ENCODE results near the gene SCGB1A1. TPM values are rescaled to one million over a fixed set of nuclear protein-coding genes. Genes with fewer than 3 reads are reported as not detected.

SCGB1A1 gene
- polyA plus RNA-seq, 4 donors, result 4.6 to 11.2 TPM; not detected in 2

DNA sequence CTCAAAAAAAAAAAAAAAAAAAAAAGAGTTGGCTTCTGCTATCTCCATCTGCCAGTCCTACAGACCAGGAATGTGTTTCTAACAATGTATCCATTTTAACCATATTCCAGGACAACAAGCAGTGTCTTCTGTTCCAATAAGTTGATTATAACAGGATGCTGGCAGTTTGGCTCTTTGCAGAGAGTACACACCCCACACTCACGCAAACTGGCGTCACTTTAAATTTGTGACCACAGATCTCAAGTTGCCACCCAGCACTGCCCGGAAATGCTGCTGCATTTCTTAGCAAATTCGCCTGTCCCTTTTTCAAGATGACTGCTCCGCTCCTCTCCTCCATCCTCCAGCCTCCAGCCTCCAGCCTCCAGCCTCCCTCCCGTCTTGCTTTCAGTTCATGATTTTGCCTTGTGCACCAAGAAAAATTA is 44.3 kb downstream of the SCGB1A1 start:
- Histone ChIP-seq H3K4me3 (ENCODE audit: low read depth in 1 of 3, low read length in 3 of 3) (no peak overlapping the region), H3K27me3 (ENCODE audit: control insufficient read depth in 3 of 3, insufficient read depth in 3 of 3, low read length in 3 of 3) (no peaks in the 10 kb centered on the region), H3K27ac (ENCODE audit: low read depth in 1 of 3, low read length in 2 of 3) (no peak overlapping the region), H3K4me1 (ENCODE audit: control insufficient read depth in 3 of 3, insufficient read depth in 2 of 3, low read depth in 1 of 3, low read length in 2 of 3) (peaks cover 0 to 18% (median 4%) of the 10 kb centered on the region in 3 donors), H3K36me3 (ENCODE audit: control insufficient read depth in 3 of 3, insufficient read depth in 2 of 3, low read depth in 1 of 3, low read length in 3 of 3) (no peaks in the 10 kb centered on the region), H3K9me3 (ENCODE audit: control insufficient read depth in 2 of 2, insufficient read depth in 1 of 2, low read depth in 1 of 2, low read length in 1 of 2) (no peaks in the 10 kb centered on the region)
- WGBS, 3 donors, result 72 to 91% (median 78%) methylated on average over 6 of the region's 6 CpGs
- DNase-seq, result no peak
- FAIRE-seq, result no peak

- WGBS, 3 donors, result 20 to 64% (median 29%) methylated on average over 7 of the region's 7 CpGs
- Histone ChIP-seq H3K4me1 (ENCODE audit: control insufficient read depth in 3 of 3, insufficient read depth in 2 of 3, low read depth in 1 of 3, low read length in 2 of 3) (peaks cover 0 to 2% (median 0%) of the 10 kb centered on the region in 3 donors), H3K27ac (ENCODE audit: low read depth in 1 of 3, low read length in 2 of 3) (no peak overlapping the region), H3K9me3 (ENCODE audit: control insufficient read depth in 2 of 2, insufficient read depth in 1 of 2, low read depth in 1 of 2, low read length in 1 of 2) (no peaks in the 10 kb centered on the region), H3K36me3 (ENCODE audit: control insufficient read depth in 3 of 3, insufficient read depth in 2 of 3, low read depth in 1 of 3, low read length in 3 of 3) (no peaks in the 10 kb centered on the region), H3K4me3 (ENCODE audit: low read depth in 1 of 3, low read length in 3 of 3) (no peak overlapping the region), H3K27me3 (ENCODE audit: control insufficient read depth in 3 of 3, insufficient read depth in 3 of 3, low read length in 3 of 3) (no peaks in the 10 kb centered on the region)
- DNase-seq, result no peak
- FAIRE-seq, result no peak
These were observed 45.8 kb downstream of the SCGB1A1 start for GRCh38 chr11:62464655-62465054.

GRCh38 chr11:62466444-62466843 is 47.6 kb downstream of the SCGB1A1 start:
- 77 to 89% (median 86%) methylated on average over 2 of the region's 2 CpGs for WGBS, 3 donors
- DNase-seq, result no peak
- H3K4me1 ChIP-seq (ENCODE audit: control insufficient read depth in 3 of 3, insufficient read depth in 2 of 3, low read depth in 1 of 3, low read length in 2 of 3), result peaks cover 0 to 2% (median 0%) of the 10 kb centered on the region in 3 donors
- H3K4me3 ChIP-seq (ENCODE audit: low read depth in 1 of 3, low read length in 3 of 3), result no peak overlapping the region
- H3K27me3 ChIP-seq (ENCODE audit: control insufficient read depth in 3 of 3, insufficient read depth in 3 of 3, low read length in 3 of 3), result no peaks in the 10 kb centered on the region
- no peaks in the 10 kb centered on the region for H3K36me3 ChIP-seq (ENCODE audit: control insufficient read depth in 3 of 3, insufficient read depth in 2 of 3, low read depth in 1 of 3, low read length in 3 of 3)
- no peak for FAIRE-seq
- H3K9me3 ChIP-seq (ENCODE audit: control insufficient read depth in 2 of 2, insufficient read depth in 1 of 2, low read depth in 1 of 2, low read length in 1 of 2), result no peaks in the 10 kb centered on the region
- no peak overlapping the region for H3K27ac ChIP-seq (ENCODE audit: low read depth in 1 of 3, low read length in 2 of 3)

- Histone ChIP-seq H3K27me3 (ENCODE audit: control insufficient read depth in 3 of 3, insufficient read depth in 3 of 3, low read length in 3 of 3) (no peaks in the 10 kb centered on the region), H3K4me3 (ENCODE audit: low read depth in 1 of 3, low read length in 3 of 3) (no peak overlapping the region), H3K4me1 (ENCODE audit: control insufficient read depth in 3 of 3, insufficient read depth in 2 of 3, low read depth in 1 of 3, low read length in 2 of 3) (peaks cover 0 to 8% (median 0%) of the 10 kb centered on the region in 3 donors), H3K9me3 (ENCODE audit: control insufficient read depth in 2 of 2, insufficient read depth in 1 of 2, low read depth in 1 of 2, low read length in 1 of 2) (no peaks in the 10 kb centered on the region), H3K36me3 (ENCODE audit: control insufficient read depth in 3 of 3, insufficient read depth in 2 of 3, low read depth in 1 of 3, low read length in 3 of 3) (no peaks in the 10 kb centered on the region), H3K27ac (ENCODE audit: low read depth in 1 of 3, low read length in 2 of 3) (no peak overlapping the region)
- no peak for DNase-seq
- 76 to 88% (median 82%) methylated on average over 2 of the region's 2 CpGs for WGBS, 3 donors
- no peak for FAIRE-seq
These were observed 49.7 kb downstream of the SCGB1A1 start for GRCh38 chr11:62468577-62468976.

DNA sequence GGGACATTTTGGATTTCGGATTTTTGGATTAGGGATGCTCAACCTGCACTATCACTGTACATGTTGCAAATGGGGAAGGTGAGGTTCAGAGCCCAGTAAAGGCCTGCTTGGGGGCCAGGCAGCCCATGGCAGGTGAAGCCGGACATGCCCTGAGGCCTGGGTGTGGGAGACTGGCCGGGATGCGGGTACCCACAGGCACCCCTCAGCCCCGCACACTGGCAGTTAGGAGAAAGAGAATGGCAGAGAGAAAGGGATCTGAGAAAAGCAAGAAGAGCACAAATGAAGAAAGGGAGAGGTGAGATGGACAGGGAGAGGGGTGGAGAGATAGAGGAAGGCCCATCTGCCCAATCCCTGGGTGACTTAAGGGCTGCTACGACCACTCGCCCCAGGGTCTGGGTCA is 52.8 kb downstream of the SCGB1A1 start:
- H3K36me3 ChIP-seq (ENCODE audit: control insufficient read depth in 3 of 3, insufficient read depth in 2 of 3, low read depth in 1 of 3, low read length in 3 of 3), result no peaks in the 10 kb centered on the region
- no peak overlapping the region for H3K4me3 ChIP-seq (ENCODE audit: low read depth in 1 of 3, low read length in 3 of 3)
- no peak for DNase-seq
- no peak for FAIRE-seq
- H3K4me1 ChIP-seq (ENCODE audit: control insufficient read depth in 3 of 3, insufficient read depth in 2 of 3, low read depth in 1 of 3, low read length in 2 of 3), result peaks cover 0 to 8% (median 0%) of the 10 kb centered on the region in 3 donors
- H3K27me3 ChIP-seq (ENCODE audit: control insufficient read depth in 3 of 3, insufficient read depth in 3 of 3, low read length in 3 of 3), result no peaks in the 10 kb centered on the region
- WGBS, 3 donors, result 95 to 97% (median 96%) methylated on average over 7 of the region's 7 CpGs
- no peak overlapping the region for H3K27ac ChIP-seq (ENCODE audit: low read depth in 1 of 3, low read length in 2 of 3)
- no peaks in the 10 kb centered on the region for H3K9me3 ChIP-seq (ENCODE audit: control insufficient read depth in 2 of 2, insufficient read depth in 1 of 2, low read depth in 1 of 2, low read length in 1 of 2)

GRCh38 chr11:62472063-62472884 is 53.4 kb downstream of the SCGB1A1 start:
- Histone ChIP-seq H3K9me3 (ENCODE audit: control insufficient read depth in 2 of 2, insufficient read depth in 1 of 2, low read depth in 1 of 2, low read length in 1 of 2) (no peaks in the 10 kb centered on the region), H3K27me3 (ENCODE audit: control insufficient read depth in 3 of 3, insufficient read depth in 3 of 3, low read length in 3 of 3) (no peaks in the 10 kb centered on the region), H3K4me3 (ENCODE audit: low read depth in 1 of 3, low read length in 3 of 3) (no peak overlapping the region), H3K4me1 (ENCODE audit: control insufficient read depth in 3 of 3, insufficient read depth in 2 of 3, low read depth in 1 of 3, low read length in 2 of 3) (peaks cover 0 to 8% (median 0%) of the 10 kb centered on the region in 3 donors), H3K27ac (ENCODE audit: low read depth in 1 of 3, low read length in 2 of 3) (peak overlapping the region in 1 of 3 donors; percentile 39), H3K36me3 (ENCODE audit: control insufficient read depth in 3 of 3, insufficient read depth in 2 of 3, low read depth in 1 of 3, low read length in 3 of 3) (no peaks in the 10 kb centered on the region)
- FAIRE-seq (no peak), DNase-seq (peak in 1 of 2 donors; percentile 29)
- 62 to 80% (median 68%) methylated on average over 9 of the region's 9 CpGs for WGBS, 3 donors

Other genes with a start within 250 kb of the SCGB1A1 start
- gene SCGB1D1, start 228.8 kb upstream of the SCGB1A1 start, polyA plus RNA-seq, result not detected
- under 1 TPM in 1 of 4 donors, not detected in 3; 0.28 TPM for gene SCGB2A1, start 210.4 kb upstream of the SCGB1A1 start, polyA plus RNA-seq
- gene SCGB1D2, start 176.8 kb upstream of the SCGB1A1 start, polyA plus RNA-seq, result 1 to 10 TPM in 1 of 4 donors, not detected in 3; 4.0 TPM
- not detected for gene SCGB2A2, start 148.9 kb upstream of the SCGB1A1 start, polyA plus RNA-seq
- gene SCGB1D4, start 120.0 kb upstream of the SCGB1A1 start, polyA plus RNA-seq, result not detected
- gene ASRGL1, start 81.6 kb upstream of the SCGB1A1 start, polyA plus RNA-seq, result 10 to 100 TPM in 1 of 4 donors, 1 to 10 TPM in 3; 3.6 to 19.4 (median 5.5) TPM
- 100 to 1,000 TPM in 1 of 4 donors, 10 to 100 TPM in 3; 72.1 to 110 (median 86.8) TPM for gene AHNAK, start 127.8 kb downstream of the SCGB1A1 start, polyA plus RNA-seq
- 1,000 to 10,000 TPM; 1,124 to 2,500 (median 2,087) TPM for gene EEF1G, start 154.9 kb downstream of the SCGB1A1 start, polyA plus RNA-seq
- gene TUT1, start 172.5 kb downstream of the SCGB1A1 start, polyA plus RNA-seq, result 10 to 100 TPM in 3 of 4 donors, 1 to 10 TPM in 1; 7.8 to 20.1 (median 16.6) TPM
- gene MTA2, start 182.8 kb downstream of the SCGB1A1 start, polyA plus RNA-seq, result 10 to 100 TPM; 40.5 to 64.7 (median 43.0) TPM
- 10 to 100 TPM; 21.2 to 46.2 (median 35.5) TPM for gene EML3, start 193.7 kb downstream of the SCGB1A1 start, polyA plus RNA-seq
- gene ROM1, start 194.2 kb downstream of the SCGB1A1 start, polyA plus RNA-seq, result 1 to 10 TPM in 3 of 4 donors, under 1 TPM in 1; 0.54 to 8.4 (median 3.6) TPM
- 10 to 100 TPM; 16.3 to 39.3 (median 30.1) TPM for gene B3GAT3, start 203.0 kb downstream of the SCGB1A1 start, polyA plus RNA-seq
- gene GANAB, start 227.6 kb downstream of the SCGB1A1 start, polyA plus RNA-seq, result 100 to 1,000 TPM in 2 of 4 donors, 10 to 100 TPM in 2; 38.6 to 310 (median 103) TPM
- gene INTS5, start 234.3 kb downstream of the SCGB1A1 start, polyA plus RNA-seq, result 10 to 100 TPM in 2 of 4 donors, 1 to 10 TPM in 2; 7.3 to 17.0 (median 10.1) TPM
- gene C11orf98, start 246.2 kb downstream of the SCGB1A1 start, polyA plus RNA-seq, result 100 to 1,000 TPM in 3 of 4 donors, 10 to 100 TPM in 1; 56.7 to 156 (median 135) TPM
- 10 to 100 TPM in 2 of 4 donors, 1 to 10 TPM in 2; 7.0 to 18.6 (median 12.1) TPM for gene CSKMT, start 246.3 kb downstream of the SCGB1A1 start, polyA plus RNA-seq

All from small intestine (tissue), 7 donors.